Vagina (tissue), 2 donors: Measurements from ENCODE around the gene RPP30. TPM values are rescaled to one million over a fixed set of nuclear protein-coding genes. Genes with fewer than 3 reads are reported as not detected.
"Not testable (repeated sequence)": the region's sequence is repeated elsewhere in the genome, so short reads cannot be mapped to it uniquely, and the experiment has no call there.

ENCODE experiments used
- DNase-seq, 2 donors: peaks; one replicate each; pipeline ENCODE4 v3.0.0-alpha.2; 2017; ENCODE audit errors: extremely low spot score in 2 of 2
- H3K27ac ChIP-seq: fragments of 200-600 bp; sonication (generic); one replicate; pipeline ENCODE4 v1.5.1; 2019
- H3K27me3 ChIP-seq: fragments of 200-600 bp; sonication (generic); one replicate; pipeline ENCODE4 v1.5.1; 2019
- H3K36me3 ChIP-seq, 2 donors: fragments of 200-600 bp; sonication (generic); one replicate each; pipeline ENCODE4 v1.5.1; 2017 to 2019
- H3K4me1 ChIP-seq: fragments of 200-600 bp; sonication (generic); one replicate; pipeline ENCODE4 v1.5.1; 2019
- H3K4me3 ChIP-seq, 2 donors: fragments of 200-600 bp; sonication (generic); 1 replicate in 1 of 2; 2 replicates in 1 of 2; pipeline ENCODE4 v1.5.1; 2016 to 2019
- H3K9me3 ChIP-seq: fragments of 200-600 bp; sonication (generic); one replicate; pipeline ENCODE4 v1.5.1; 2019
- CTCF ChIP-seq, 3 experiments: fragments of 450-650 bp in 2 of 3; fragments of 200-600 bp in 1 of 3; sonication (generic) in 1 of 3; IDR thresholded peaks; one replicate each; pipeline ENCODE4 v1.5.1; 2017 to 2019; ENCODE audit warnings: antibody characterized with exemption in 3 of 3, mild to moderate bottlenecking in 2 of 3, moderate library complexity in 2 of 3
- POLR2A ChIP-seq, 2 donors: fragments of 450-650 bp; IDR thresholded peaks; one replicate each; pipeline ENCODE4 v1.6.1; 2017; ENCODE audit warnings: antibody characterized with exemption in 2 of 2, mild to moderate bottlenecking in 2 of 2, moderate library complexity in 2 of 2
- POLR2AphosphoS5 ChIP-seq, 2 donors: sonication (generic); formaldehyde crosslinking; IDR thresholded peaks; one replicate each; pipeline ENCODE4 v1.9.0; 2017; ENCODE audit warnings: antibody characterized with exemption in 2 of 2, mild to moderate bottlenecking in 2 of 2, low read depth in 1 of 2; ENCODE audit not compliant: insufficient read depth in 1 of 2
- intact Hi-C: fragments of 100-400 bp; cut with DNase I; formaldehyde crosslinking; loops from one replicate; pipeline ENCODE4 v1.15.1; 2023
- total RNA-seq: library from RNA; depleted of rRNA; stranded (reverse); fragments of >200 nt; gene quantifications from one replicate; pipeline ENCODE4 v1.2.3, GENCODE V29; 2016

RPP30 gene
- total RNA-seq, 1 donor from 2014 or later: 18.4 TPM

GRCh38 chr10:90937645-90938258 is 66.0 kb downstream of the RPP30 start:
- Histone ChIP-seq H3K4me1 (no peaks in the 10 kb centered on the region), H3K4me3 (no peak overlapping the region), H3K27ac (no peak overlapping the region), H3K36me3 (no peaks in the 10 kb centered on the region), H3K9me3 (no peaks in the 10 kb centered on the region), H3K27me3 (no peaks in the 10 kb centered on the region)
- TF ChIP-seq POLR2A (IDR thresholded peaks at IDR 0.05) (no peak), POLR2AphosphoS5 (IDR thresholded peaks at IDR 0.05; ENCODE audit: insufficient read depth in 1 of 2, low read depth in 1 of 2) (no peak), CTCF (IDR thresholded peaks at IDR 0.05) (no peak)
- intact Hi-C loops: no loop called here
- DNase-seq: no peak

- Histone ChIP-seq H3K27me3 (no peaks in the 10 kb centered on the region), H3K4me1 (no peaks in the 10 kb centered on the region), H3K9me3 (no peaks in the 10 kb centered on the region), H3K27ac (no peak overlapping the region), H3K4me3 (no peak overlapping the region), H3K36me3 (no peaks in the 10 kb centered on the region)
- intact Hi-C loops: no loop called here
- DNase-seq: no peak
- no peak for TF ChIP-seq POLR2A (IDR thresholded peaks at IDR 0.05)
- TF ChIP-seq CTCF (IDR thresholded peaks at IDR 0.05): no peak
- TF ChIP-seq POLR2AphosphoS5 (IDR thresholded peaks at IDR 0.05; ENCODE audit: insufficient read depth in 1 of 2, low read depth in 1 of 2): no peak
Measured at GRCh38 chr10:90939116-90939515, 67.3 kb downstream of the RPP30 start.

GRCh38 chr10:90939648-90940047 is 67.9 kb downstream of the RPP30 start:
- no peaks in the 10 kb centered on the region for H3K4me1 ChIP-seq
- no peaks in the 10 kb centered on the region for H3K9me3 ChIP-seq
- no peak overlapping the region for H3K27ac ChIP-seq
- TF ChIP-seq CTCF (IDR thresholded peaks at IDR 0.05) (no peak), POLR2A (IDR thresholded peaks at IDR 0.05) (no peak), POLR2AphosphoS5 (IDR thresholded peaks at IDR 0.05; ENCODE audit: insufficient read depth in 1 of 2, low read depth in 1 of 2) (no peak)
- intact Hi-C loops: no loop called here
- H3K27me3 ChIP-seq: no peaks in the 10 kb centered on the region
- DNase-seq: no peak
- no peaks in the 10 kb centered on the region for H3K36me3 ChIP-seq
- H3K4me3 ChIP-seq: no peak overlapping the region

GRCh38 chr10:90942980-90943379 is 71.2 kb downstream of the RPP30 start:
- H3K4me1 ChIP-seq, H3K36me3 ChIP-seq, H3K27me3 ChIP-seq, H3K9me3 ChIP-seq, intact Hi-C loops, H3K4me3 ChIP-seq, DNase-seq, H3K27ac ChIP-seq: not testable (repeated sequence)

- no peak overlapping the region for H3K27ac ChIP-seq
- H3K4me1 ChIP-seq: no peaks in the 10 kb centered on the region
- intact Hi-C loops: no loop called here
- H3K36me3 ChIP-seq: no peaks in the 10 kb centered on the region
- H3K27me3 ChIP-seq: no peaks in the 10 kb centered on the region
- TF ChIP-seq POLR2AphosphoS5 (IDR thresholded peaks at IDR 0.05; ENCODE audit: insufficient read depth in 1 of 2, low read depth in 1 of 2): no peak
- no peak for TF ChIP-seq CTCF (IDR thresholded peaks at IDR 0.05)
- no peak for TF ChIP-seq POLR2A (IDR thresholded peaks at IDR 0.05)
- DNase-seq: no peak
- no peaks in the 10 kb centered on the region for H3K9me3 ChIP-seq
- H3K4me3 ChIP-seq: no peak overlapping the region
Measured at GRCh38 chr10:90944749-90945148, 73.0 kb downstream of the RPP30 start.
